ENCODE results near the gene PRKN.

PRKN gene

DNA sequence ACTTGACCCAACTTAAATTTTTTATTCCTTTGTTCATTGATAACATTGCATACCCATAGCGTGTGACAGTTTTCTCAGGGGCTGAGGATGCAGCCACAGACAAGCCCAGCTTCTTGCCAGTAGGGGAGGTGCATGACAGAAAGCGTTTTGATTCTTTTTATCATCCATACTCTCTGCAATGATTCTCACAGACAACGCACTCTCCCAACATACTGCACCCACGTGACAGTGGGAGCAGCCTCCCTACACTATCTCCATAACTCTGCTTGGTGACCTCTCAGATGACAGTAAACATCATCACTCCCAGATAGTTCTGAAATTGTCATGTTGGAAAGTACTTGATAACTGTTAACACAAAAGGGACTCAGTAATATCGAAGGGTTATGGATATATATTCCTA, 972.5 kb downstream of the PRKN start:
- in situ Hi-C loops (cut with MboI; ENCODE audit: low sequenced_read_pairs, unreplicated experiment), result no loop called here
- TF ChIP-seq, protein P1, sequence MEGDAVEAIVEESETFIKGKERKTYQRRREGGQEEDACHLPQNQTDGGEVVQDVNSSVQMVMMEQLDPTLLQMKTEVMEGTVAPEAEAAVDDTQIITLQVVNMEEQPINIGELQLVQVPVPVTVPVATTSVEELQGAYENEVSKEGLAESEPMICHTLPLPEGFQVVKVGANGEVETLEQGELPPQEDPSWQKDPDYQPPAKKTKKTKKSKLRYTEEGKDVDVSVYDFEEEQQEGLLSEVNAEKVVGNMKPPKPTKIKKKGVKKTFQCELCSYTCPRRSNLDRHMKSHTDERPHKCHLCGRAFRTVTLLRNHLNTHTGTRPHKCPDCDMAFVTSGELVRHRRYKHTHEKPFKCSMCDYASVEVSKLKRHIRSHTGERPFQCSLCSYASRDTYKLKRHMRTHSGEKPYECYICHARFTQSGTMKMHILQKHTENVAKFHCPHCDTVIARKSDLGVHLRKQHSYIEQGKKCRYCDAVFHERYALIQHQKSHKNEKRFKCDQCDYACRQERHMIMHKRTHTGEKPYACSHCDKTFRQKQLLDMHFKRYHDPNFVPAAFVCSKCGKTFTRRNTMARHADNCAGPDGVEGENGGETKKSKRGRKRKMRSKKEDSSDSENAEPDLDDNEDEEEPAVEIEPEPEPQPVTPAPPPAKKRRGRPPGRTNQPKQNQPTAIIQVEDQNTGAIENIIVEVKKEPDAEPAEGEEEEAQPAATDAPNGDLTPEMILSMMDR (IDR thresholded peaks at IDR 0.05; ENCODE audit: borderline replicate concordance, control extremely low read depth, extremely low read depth, insufficient read depth, missing control alignments), result no peak
- no peak for DNase-seq (ENCODE audit: low spot score)

GRCh38 chr6:161750686-161751085, 976.9 kb downstream of the PRKN start:
- TF ChIP-seq, protein P1 (IDR thresholded peaks at IDR 0.05; ENCODE audit: borderline replicate concordance, control extremely low read depth, extremely low read depth, insufficient read depth, missing control alignments), result no peak
- DNase-seq (ENCODE audit: low spot score), result no peak
- in situ Hi-C loops (cut with MboI; ENCODE audit: low sequenced_read_pairs, unreplicated experiment), result no loop called here

DNA sequence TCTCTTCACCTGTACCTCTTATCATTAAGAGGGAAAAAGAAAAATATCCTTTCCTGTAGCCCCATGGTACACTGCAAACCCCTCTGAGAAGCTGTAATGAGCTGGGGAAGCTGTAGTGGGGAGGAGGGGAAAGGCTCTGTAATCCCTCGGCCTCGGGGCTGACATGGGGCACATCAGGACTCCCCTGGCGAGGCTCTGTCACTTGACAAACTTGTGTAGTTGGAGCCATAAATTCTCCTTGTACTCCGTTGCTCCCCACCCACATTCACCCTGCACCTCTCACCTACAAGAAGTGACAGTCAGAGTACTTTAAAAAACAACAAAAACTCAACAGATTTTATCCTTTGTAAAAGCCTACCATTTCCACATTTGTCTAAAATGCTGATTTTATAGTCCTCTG, 978.0 kb downstream of the PRKN start:
- TF ChIP-seq, protein P1 (IDR thresholded peaks at IDR 0.05; ENCODE audit: borderline replicate concordance, control extremely low read depth, extremely low read depth, insufficient read depth, missing control alignments), result no peak
- in situ Hi-C loops (cut with MboI; ENCODE audit: low sequenced_read_pairs, unreplicated experiment), result no loop called here
- no peak for DNase-seq (ENCODE audit: low spot score)

DNA sequence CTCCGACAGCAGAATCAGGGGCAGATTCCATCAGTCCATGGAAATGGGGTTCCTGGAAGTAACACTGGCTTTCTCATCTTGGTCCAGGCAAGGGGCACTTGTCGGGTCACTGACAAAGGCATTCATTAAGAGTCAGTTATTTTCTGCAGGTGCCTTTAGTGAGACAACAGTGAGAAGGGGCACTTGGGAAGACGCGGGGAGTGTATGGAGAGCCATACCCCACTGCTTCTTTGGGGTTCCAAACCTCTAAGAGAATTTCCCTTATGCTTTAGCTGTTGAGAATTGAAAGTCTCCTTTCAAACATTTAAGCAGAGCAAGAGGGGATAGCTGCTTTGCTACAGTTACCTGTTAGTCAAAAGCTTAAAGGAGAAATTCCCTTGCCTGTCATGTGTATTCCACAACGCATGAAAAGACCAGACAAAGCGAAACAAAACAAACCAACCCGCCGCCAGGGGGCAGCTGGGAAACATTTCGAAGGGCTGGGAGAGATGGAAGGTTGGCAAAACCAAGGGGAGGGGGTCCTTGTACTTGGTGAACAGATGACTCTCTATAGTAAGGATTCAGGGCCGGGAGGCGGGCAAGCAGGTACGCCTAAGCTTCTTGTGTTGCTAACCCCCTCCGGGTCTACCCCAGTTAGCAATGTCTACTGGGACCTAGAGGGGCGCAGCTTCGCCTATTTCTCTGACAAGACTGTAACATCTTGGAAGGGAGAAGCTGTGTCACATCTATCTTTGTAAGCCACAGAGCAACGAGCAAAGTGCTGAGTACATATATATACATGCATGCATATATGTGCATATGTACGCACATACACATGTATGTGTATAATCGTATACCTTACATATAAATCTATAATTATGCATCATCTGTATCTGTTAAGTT, 978.8 kb downstream of the PRKN start:
- peak; percentile 22 for DNase-seq (ENCODE audit: low spot score)
- TF ChIP-seq, protein P1 (IDR thresholded peaks at IDR 0.05; ENCODE audit: borderline replicate concordance, control extremely low read depth, extremely low read depth, insufficient read depth, missing control alignments), result peak; percentile 24
- in situ Hi-C loops (cut with MboI; ENCODE audit: low sequenced_read_pairs, unreplicated experiment), result no loop called here

DNA sequence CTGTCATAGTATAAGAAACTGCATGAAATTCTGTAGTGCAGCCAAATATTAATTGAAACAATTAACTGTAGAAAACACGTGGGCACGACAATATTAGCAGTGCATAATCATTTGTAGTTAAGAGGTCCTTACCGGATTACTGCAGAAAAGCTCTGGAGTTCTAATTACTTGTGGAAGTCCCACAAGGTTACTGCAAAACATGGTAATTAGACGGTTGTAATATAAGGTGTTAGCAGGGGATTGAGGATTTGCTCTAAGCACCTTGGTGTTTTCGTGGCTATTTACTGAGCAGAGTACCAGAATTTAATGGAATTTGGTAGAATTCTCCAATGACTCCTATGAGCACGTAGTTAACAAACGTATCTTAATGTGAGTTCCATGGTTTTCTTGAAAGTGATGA, 980.1 kb downstream of the PRKN start:
- no peak for DNase-seq (ENCODE audit: low spot score)
- in situ Hi-C loops (cut with MboI; ENCODE audit: low sequenced_read_pairs, unreplicated experiment), result no loop called here
- TF ChIP-seq, protein P1 (IDR thresholded peaks at IDR 0.05; ENCODE audit: borderline replicate concordance, control extremely low read depth, extremely low read depth, insufficient read depth, missing control alignments), result no peak

GRCh38 chr6:161745594-161746141, 981.9 kb downstream of the PRKN start:
- in situ Hi-C loops (cut with MboI; ENCODE audit: low sequenced_read_pairs, unreplicated experiment), result no loop called here
- TF ChIP-seq, protein P1 (IDR thresholded peaks at IDR 0.05; ENCODE audit: borderline replicate concordance, control extremely low read depth, extremely low read depth, insufficient read depth, missing control alignments), result no peak
- no peak for DNase-seq (ENCODE audit: low spot score)

Measured in GM13976 (cell line).